ENCODE data around the gene FPGT.
"Not testable (repeated sequence)": the region's sequence is repeated elsewhere in the genome, so short reads cannot be mapped to it uniquely, and the experiment has no call there.

The FPGT gene

DNA sequence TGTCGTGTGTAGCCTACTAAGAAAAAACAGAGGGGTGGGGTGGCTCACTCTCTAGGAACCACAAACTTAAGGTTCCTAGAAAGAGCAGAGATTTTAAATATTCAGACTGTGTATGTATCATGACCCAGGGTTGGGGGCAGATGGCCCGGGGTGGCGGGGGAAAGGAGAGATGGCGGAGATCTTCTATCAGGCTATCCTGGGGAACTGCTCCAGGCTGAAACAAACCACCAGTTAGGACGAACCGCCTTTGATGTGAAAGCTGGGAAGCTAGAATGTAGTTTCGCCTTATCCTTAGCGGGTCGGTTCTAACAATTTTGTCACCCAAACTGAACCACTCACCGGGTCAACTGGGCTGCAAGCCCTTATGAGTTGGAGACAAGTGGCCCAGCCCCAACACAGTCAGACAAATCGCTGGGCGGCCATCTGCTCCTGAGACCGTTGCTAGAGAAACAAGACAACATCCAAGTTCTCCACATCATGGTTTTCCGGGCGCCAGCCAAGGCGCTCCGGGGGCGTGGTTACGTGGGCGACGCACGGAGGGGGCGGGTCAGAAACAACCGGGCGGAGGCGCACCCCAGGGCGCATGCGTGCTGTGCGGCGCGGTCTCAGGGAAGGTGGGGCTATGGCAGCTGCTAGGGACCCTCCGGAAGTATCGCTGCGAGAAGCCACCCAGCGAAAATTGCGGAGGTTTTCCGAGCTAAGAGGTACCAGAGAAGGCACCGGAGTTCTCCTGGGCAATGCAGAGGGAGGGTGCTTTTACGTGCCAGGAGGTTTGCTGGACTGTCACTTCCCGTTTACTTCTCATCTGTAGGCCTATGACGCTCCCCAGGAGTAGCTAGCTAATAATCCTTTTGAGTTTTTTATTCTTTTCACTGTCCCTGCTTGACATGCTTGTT is at the start of gene FPGT, which contains the start of gene LRRIQ3:
FPGT (plus strand) TSS at position 586 of the 896 bp plus-strand sequence; CDS start at position 623, 37 bp downstream.
LRRIQ3 (minus strand) TSS at position 520 of the 896 bp plus-strand sequence. CDS start 14,492 bp downstream, outside the sequence.
- DNase-seq (ENCODE audit: low read depth) = peak; percentile 97

DNA sequence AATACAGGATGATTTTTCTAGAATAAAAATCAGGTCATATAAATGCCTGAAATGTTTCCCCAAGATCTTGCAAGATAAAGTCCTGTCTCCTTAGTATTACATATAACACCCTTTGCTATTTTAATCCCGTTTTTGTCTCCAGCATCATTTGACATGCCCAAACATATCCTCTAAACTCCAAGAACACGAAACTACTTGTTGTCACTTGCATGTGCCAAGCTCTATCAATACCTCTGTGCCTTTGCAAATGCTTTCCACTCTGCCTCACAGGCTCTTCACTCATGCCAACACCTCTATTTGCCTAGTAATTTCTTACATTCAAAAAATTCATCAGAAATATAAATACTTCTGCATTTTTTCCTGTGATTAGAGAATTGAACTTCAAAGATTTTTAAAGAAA is 38.0 kb upstream of the FPGT start:
- no peak for DNase-seq (ENCODE audit: low read depth)

DNA sequence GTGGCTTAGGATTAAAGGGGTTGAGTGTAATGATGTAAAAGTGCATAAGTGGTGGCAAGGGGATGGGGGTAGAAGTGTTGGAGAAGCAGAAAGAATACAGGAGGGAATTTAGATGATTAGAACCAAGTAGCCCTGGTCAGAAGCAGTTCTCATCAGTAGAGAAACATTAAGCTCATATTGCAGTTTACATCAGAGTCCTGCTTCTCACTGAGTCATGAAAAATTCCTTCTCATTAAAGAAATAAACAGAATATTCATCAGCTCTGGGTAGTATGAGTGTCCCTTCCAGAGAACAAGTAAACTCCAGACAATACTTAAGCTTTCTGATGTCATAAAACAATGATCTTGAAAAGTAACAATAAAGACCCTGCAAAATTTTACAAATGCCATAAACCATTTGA is 36.5 kb upstream of the FPGT start:
- DNase-seq (ENCODE audit: low read depth) = no peak

DNA sequence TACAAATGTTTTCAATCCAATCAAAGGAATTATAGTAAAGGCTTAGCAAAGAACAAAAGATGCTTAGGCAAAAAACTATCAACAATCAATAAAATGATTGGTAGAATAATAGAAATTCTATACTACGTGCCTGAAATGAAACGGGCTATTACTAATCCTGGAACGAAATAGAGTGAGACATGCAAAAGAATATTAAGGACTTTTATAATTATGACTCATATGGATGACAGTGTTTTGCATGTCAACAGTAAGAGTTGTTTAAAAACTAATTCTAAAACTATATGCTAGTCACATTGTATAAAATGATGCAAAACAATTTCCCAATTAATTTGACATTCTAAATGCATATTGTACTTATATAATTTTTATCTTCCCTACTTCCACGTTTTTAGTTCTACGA is 35.7 kb upstream of the FPGT start:
- DNase-seq (ENCODE audit: low read depth) = no peak

DNA sequence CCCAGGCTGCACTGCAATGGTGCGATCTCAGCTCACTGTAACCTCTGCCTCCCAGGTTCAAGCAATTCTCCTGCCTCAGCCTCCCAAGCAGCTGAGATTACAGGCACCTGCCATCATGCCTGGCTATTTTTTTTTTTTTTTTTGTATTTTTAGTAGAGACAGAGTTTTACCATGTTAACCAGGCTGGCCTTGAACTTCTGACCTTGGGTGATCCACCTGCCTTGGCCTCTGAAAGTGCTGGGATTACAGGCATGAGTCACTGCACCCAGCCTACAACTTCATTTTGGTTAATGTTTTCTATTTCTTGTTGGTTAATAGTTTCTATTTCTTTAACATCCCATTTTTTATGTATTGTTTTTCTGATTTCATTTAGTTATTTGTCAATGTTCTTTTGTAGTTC is 23.6 kb upstream of the FPGT start:
- not testable (repeated sequence) for DNase-seq (ENCODE audit: low read depth)

DNA sequence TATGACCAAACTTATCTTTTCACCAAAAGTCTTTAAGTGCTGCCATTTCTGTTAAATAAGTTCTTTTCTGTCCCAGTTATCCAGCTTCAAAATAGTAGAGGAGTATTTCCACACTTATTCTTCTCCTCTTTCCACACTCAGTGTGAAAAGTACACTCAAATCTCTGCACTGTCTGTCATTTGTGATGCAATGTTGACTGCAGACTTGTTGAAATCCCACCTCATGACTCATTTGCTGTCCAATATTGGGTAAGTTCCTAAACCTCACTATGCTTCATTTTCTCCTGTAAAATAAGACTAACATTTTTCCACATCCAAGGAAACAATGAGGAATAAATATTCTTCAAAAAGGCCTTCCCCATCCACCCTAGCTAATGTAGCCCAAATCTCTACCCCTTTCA is 17.6 kb upstream of the FPGT start:
- DNase-seq (ENCODE audit: low read depth) = no peak

DNA sequence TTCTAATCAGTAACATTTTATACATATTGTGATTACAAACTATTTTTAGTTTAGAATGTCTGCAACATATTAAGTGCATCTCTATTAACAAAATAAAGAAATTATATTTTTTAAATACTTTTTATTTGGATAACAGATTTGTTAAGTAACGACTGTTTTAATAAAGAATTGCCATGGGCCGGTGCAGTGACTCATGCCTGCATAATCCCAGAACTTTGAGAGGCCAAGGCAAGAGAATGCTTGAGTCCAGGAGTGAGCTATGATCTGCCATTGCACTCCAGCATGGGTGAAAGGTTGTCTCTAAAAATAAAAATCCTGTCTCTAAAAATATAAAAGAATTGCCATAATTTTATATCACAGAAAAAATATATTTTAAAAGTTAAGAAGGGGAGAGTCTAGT is 4.1 kb upstream of the FPGT start:
- DNase-seq (ENCODE audit: low read depth) = no peak

DNA sequence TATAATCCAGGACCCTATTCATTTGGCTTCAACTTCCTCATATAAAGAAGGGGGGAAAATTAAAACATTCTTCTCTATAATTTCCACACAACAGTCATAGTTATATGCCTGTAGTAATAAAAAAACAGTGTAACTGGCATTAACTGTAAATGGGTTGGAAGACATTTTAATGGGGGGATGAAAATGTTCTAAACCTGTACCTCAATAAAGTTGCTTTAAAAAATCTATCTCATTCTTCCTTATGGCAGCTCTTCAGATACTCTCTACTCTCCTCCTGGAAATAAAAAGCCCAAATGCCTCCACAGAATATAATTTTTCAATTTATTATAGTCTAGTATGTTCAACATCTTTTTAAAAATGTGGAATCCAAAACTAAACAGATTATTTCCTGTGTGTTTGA is 2.7 kb upstream of the FPGT start:
- DNase-seq (ENCODE audit: low read depth) = no peak

DNA sequence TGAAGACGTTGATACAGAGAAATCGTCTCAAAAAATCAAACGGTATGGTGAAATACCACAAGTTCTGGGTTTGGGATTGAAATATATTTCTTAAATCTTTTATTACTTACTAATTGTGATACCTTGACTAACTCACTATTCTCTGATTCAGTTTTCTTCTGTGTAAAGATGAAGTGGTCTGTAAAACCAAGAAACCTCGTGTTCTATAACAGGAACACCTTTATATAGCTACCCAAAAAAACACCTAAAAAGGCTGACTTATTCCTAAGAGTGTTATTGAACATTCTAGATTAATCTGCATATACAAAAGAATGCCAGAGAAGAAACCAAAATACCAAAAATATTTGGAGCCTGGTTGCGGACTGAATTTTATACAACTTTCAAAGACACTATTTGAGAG is 787 bp upstream of the FPGT start:
- DNase-seq (ENCODE audit: low read depth) = no peak

DNA sequence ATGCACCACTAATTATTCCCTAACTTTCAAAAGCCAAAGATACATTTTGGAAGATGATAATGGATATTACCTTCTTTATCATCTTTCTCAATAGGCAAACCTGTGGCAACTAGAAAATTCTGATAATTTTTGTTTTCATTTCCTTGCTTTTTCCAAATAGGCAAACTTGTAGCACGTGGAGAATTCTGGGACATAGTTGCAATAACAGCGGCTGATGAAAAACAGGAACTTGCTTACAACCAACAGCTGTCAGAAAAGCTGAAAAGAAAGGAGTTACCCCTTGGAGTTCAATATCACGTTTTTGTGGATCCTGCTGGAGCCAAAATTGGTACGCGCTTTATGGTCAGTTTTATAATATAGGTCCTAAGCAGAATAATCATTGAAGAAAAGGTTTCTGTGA is 1.5 kb downstream of the FPGT start:
- no peak for DNase-seq (ENCODE audit: low read depth)

DNA sequence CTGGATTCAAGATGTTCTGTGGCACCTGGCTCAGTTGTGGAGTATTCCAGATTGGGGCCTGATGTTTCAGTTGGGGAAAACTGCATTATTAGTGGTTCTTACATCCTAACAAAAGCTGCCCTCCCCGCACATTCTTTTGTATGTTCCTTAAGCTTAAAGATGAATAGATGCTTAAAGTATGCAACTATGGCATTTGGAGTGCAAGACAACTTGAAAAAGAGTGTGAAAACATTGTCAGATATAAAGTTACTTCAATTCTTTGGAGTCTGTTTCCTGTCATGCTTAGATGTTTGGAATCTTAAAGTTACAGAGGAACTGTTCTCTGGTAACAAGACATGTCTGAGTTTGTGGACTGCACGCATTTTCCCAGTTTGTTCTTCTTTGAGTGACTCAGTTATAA is 7.2 kb downstream of the FPGT start:
- DNase-seq (ENCODE audit: low read depth) = no peak

DNA sequence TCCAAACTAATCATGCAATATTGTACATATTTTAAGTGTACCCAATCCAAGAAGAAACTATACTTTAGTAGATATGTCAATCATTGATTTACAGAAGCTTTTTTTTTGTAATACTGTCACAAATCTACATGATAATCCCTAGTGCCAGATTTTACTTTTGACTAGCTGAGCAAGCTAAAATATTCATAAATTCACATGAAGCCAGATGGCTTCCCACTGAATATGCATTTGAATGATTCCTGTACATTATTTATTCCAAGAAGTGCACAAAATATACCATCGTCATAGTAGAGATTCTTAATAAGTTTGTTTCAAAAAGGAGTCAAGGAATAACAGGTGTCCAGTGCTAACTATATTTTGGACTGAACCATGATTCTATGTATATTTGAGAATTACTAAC is 17.2 kb downstream of the FPGT start:
- no peak for DNase-seq (ENCODE audit: low read depth)

DNA sequence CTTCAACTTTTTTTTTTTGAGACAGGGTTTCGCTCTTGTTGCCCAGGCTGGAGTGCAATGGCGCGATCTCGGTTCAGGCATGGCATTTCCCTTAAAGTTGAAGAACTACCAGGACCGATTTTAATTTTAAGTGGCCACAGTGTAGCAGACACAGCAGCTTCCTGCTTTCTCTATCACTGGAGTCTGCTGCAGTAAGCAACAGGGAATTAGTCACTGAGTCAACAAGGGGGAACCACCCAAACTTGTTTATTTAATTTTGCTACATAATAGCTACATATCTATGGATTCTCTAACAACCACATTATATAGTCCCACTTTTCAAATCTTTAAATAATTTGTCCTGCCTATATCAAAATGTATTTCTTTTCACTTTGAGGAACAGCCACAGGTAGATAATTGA is 24.7 kb downstream of the FPGT start:
- DNase-seq (ENCODE audit: low read depth) = no peak

DNA sequence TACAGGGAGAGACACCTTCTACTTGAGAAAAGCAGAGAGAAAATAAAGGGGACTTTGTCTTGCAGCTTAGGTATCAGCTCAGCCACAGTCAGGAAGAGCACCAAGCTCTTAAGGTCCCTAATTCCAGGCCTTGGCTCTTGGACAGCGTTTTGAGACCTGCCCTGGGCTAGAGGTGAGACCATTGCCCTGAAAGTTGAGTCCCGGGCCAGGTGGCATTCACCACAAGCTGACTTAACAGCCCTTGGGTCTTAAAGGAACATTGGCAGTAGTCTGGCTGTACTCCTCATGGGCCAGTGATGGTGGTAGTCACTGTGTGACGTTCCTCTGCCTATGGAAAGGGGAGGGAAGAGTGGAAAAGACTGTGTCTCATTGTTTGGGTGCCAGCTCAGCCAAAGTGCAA is 25.4 kb downstream of the FPGT start:
- no peak for DNase-seq (ENCODE audit: low read depth)

DNA sequence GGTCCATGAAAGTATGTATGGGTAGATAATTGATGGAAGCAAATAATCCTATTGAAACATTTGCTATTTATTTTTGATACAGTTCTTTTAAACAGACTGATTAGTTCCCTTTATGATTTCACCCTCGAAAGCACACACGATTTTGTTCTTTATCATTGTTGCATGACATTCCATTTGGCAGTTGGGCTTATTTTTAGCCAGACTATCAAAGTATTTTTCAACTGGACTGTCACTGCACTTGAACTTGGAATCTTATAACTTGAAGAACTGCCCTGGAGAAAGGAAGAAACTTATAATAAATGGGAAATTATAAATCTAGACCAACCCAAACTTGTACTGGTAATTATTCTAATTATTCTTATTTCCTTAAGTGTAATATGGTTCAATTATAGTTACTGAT is 37.1 kb downstream of the FPGT start, which contains the start of gene TNNI3K:
TNNI3K (plus strand) TSS at position 235 of the 400 bp plus-strand sequence; CDS start at position 300, 65 bp downstream.
- no peak for DNase-seq (ENCODE audit: low read depth)

DNA sequence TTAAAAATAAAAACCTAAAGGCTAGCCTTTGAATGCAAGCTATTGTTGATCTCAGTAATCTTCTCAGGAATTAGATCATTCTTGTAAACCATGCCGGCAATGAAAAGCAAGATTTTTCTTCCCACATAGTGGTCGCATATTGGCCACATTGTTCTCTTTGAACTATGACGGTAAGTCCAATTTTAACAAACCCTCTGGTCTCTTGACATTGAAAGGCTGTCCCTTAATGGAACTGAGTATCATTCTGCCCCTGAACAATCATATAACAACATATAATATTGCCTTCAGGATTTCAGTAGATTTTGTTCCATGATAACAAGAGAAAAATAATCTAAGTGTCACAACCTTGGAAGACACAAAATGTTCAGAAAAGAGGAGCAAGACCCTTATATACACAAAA is 38.4 kb downstream of the FPGT start:
- DNase-seq (ENCODE audit: low read depth) = no peak

DNA sequence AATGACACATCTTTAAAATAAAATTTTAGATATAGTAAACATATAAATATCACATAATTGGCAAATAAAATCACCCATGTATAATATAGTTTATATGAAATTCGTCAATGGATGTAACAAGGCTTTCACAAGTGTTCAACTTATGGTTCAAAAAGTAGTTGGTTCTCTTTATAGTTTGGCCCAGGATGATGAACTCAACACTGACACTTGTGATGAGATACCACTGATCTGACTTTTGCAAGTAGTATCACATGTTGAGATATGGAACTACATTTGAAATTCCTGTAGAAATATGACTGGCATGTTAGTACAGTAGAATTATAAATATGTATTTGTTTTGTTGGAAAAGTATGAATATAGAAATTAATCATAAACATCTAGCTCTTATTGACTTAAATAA is 39.0 kb downstream of the FPGT start:
- no peak for DNase-seq (ENCODE audit: low read depth)

DNA sequence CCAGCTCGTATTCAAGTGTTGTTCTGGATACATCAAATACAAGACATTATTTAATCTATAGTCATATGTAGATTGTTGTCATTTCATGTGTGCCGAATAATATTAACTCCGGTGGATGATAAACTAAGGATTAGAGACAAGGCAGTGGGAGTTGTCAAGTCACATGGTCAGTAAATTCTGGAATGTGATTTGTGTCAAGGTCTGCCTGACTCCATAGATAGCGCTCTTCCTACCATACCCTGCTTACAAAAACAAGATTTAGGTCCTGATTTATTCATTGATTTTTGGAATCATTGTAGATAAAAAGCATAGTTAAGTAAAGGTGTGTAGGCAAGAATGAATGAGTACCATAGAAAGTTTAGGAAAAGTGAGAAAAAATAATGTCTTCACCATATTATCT is 39.7 kb downstream of the FPGT start:
- no peak for DNase-seq (ENCODE audit: low read depth)

DNA sequence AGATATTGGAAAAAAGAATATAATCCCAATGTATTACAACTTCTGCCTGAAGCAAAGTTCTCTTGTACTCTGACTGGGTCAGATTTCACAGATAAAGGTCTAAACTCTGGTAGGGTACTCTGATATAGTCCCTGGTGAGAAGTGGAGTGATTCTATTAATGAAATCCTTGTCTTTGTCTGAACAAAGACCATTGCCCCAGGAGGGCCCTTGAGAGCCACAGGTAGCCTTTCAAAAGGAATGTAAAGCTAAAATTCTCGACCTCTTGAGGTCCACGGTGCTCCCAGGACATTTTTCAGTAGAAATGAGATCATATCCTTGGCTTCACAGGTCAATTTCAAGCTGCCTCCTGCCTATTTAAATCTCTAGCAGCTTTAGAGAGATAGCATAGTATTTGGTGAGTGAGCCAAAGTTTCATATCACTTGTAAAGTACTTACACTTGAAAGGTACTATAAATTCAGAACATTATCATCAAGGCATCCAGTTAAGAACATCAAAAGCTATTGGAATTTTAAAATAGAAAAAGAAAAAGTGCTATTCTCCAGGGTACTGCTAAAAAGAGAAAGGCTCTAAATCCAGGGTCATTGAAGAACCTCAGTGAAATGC is 47.2 kb downstream of the FPGT start:
- DNase-seq (ENCODE audit: low read depth) = no peak

DNA sequence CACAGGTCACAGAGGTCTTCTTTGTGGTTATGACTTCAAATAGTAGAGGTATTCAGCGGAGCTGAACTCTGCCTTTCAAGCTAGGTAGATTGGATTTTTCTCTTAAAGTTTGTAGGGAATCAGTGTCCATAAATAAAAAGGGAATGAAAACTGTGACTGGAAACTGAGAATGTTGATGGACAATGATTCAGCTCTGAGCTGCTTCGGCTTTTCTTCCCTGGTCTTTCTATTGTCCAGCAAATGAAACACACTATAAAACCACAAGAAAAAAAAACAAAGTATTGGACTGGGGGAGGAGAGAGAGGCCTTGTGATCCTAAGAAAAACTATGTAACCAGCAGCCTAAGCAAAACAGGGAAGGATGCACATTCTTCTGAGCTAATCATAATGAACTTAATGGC is 48.3 kb downstream of the FPGT start:
- no peak for DNase-seq (ENCODE audit: low read depth)

DNA sequence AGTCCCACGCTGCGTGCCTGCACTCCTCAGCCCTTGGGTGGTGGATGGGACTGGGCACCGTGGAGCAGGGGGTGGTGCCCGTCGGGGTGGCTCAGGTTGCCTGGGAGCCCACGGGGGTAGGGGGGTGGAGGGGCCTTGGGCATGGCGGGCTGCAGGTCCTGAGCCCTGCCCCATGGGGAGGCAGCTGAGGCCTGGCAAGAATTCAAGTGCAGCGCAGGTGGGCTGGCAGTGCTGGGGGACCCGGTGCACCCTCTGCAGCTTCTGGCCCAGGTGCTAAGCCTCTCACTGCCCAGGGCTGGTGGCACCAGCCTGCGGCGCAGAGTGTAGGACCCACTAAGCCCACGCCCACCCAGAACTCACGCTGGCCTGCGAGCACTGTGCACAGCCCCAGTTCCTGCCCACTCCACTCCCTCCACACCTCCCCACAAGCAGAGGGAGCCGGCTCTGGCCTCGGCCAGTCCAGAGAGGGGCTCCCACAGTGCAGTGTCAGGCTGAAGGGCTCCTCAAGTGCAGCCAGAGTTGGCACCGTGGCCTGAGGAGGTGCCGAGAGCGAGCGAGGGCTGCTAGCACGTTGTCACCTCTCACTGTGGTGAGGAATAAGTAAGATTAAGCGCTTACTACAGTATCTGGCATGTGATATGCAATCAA is 50.0 kb downstream of the FPGT start:
- DNase-seq (ENCODE audit: low read depth) = no peak

DNA sequence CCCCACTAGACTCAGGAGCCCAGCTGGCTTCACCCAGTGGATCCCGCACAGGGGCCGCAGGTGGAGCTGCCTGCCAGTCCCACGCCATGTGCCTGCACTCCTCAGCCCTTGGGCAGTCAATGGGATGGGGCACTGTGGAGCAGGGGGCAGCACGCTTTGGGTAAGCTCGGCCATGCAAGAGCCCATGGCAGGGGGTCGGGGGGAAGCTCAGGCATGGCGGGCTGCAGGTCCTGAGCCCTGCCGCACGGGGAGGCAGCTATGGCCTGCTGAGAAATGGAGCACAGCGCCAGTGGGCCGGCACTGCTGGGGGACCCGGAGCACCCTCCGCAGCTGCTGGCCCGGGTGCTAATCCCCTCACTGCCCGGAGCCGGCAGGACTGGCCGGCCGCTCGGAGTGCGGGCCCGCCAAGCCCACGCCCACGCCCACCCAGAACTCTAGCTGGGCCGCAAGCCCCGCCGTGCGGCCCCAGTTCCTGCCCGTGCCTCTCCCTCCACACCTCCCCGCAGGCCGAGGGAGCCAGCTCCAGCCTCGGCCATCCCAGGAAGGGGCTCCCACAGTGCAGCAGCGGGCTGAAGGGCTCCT is 55.3 kb downstream of the FPGT start:
- not testable (repeated sequence) for DNase-seq (ENCODE audit: low read depth)

All from activated T-cell treated with anti-CD3 and anti-CD28 coated beads for 1 hour (primary cell).